Measurements from ENCODE around the gene GRHL3.
A peak's percentile ranks its signal among the peaks of the same experiment; 100 is the strongest.
"Not testable (repeated sequence)": the region's sequence is repeated elsewhere in the genome, so short reads cannot be mapped to it uniquely, and the experiment has no call there.

The GRHL3 gene

DNA sequence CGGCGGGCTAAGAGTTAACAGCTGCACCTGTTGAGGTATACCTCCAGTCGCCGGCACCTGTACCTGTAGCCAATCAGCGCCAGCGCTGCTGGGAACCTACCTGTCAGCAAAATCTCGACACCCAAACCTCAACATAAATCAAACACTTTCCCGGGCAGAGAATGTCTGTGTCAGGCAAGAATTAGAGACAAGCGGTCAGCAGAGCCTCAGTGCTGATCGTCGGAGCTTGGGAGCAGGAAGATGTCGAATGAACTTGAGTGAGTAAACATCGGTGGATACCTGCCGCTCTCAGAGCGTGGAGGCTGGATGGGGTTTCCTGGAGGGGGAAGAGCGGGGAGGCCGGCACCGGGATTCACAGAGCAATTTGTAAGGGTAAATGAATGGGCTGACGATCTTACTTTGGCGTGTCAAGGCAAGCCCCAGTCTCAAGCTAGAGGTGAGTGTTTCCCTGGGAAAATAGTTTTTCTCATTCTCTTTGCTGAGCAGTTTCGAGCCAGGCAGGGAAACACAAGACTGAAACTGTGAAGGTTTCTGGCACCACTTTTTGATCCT lies at the start of gene GRHL3:
Gene GRHL3, plus strand, starts transcription at position 46 of the 552 bp plus-strand sequence. Its CDS starts 195 bp downstream, at position 241.
- DNase-seq, result peak; percentile 36

- DNase-seq, result not testable (repeated sequence)
Observed at GRCh38 chr1:24274203-24275103, 44.7 kb upstream of the GRHL3 start.

DNA sequence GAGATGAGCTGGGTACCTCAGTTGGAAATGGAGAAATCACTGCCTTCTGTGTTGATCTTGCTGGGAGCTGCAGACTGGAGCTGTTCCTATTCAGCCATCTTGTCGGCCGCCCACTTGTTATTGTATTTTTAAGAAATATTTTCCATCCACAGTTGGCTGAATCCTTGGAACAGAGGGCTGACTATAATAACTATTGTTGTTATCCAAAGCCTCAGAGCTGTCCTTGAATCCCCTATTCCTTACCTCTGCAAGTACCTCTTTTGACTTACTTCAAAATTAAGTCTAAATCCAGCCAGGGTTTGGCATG lies 44.1 kb upstream of the GRHL3 start:
- DNase-seq, result no peak

DNA sequence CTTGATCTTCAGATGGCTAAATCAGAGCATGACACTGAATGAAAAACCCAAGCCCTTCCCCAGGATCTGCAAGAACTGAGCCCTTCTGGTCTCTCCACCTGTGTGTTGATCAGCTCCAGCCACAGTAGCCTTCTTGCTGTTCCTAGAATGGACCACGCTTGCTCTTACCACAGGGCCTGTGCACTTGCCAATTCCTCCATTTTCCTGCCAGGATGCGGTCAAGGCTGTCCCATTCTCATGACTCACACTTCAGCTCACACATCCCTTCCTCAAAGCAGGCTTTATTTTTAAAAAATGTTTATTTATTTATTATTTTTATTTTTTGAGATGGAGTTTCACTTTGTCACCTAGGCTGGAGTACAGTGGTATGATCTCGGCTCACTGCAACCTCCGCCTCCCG lies 43.6 kb upstream of the GRHL3 start:
- DNase-seq, result no peak

DNA sequence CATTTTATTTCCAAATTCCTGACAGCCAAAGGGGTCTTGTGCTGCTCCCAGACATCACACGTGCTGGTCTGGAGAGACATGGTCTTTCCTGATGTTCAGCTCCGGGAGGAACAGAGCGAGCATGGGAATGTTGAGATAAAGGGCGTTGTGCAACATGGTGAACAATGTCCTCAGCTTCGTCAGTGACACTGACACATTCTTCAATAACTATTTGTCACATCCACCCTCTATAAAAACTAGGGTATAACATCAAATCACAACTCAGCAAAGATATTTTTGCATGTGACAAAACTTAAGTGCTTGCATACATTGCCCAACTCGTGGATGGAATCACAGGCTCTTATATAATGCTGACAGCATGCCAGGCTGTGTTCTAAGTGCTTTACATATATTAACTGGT lies 42.4 kb upstream of the GRHL3 start:
- no peak for DNase-seq

DNA sequence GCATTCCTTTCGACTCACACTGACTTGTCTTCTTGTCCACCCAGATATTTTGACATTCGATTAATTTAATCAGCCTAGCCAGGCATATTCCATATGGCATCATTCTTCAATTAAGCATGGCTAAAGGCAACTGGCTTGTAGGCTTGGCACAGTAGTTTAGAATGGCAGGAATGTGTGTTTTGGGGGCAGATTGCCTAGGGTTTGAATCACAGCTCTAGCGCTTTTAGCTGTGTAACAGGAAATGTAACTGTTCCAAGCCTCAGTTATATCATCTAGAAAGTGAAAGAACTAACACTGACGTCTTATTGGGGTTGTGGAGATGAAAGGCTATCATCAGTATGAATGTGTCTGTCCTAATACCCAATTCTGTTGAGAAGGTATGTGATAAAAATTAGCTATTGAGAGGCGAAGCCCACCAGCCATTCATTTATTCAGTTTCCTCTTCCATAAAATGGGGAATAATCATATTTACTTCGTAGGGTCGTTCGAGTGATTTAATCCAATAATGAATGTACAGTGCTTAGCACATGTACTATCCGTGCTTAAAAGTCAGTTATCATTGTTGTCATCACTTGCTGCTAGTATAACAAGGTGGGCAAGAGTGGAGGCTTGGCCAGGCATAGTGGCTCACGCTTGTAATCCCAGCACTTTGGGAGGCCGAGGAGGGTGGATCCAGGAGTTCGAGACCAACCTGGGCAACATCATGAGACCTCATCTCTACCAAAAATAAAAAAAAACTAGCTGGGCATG lies 41.6 kb upstream of the GRHL3 start:
- DNase-seq, result no peak

DNA sequence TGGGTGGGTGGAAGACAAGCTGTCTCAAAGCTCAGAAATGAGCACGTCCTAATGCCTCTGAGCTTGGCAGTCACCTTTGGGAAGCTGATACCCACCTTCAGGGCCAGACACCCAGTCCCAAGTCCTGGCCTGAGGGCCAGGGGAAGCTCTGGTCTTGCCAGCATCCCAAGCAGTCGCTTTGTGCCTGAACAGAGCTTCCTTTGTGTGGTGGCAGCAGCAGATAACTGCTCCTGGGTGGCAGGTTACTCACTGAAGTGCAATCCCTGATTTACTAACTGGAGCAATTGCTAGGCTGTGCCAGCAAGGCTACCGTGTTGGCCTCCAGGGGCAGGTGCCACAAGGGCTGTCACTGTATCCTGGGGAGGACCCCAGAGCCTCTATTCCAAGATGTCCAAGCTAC lies 40.4 kb upstream of the GRHL3 start:
- DNase-seq, result no peak

- DNase-seq, result no peak
Observed at GRCh38 chr1:24279590-24280232, 39.4 kb upstream of the GRHL3 start.

- no peak for DNase-seq
Observed at GRCh38 chr1:24281591-24281990, 37.6 kb upstream of the GRHL3 start.

- no peak for DNase-seq
Observed at GRCh38 chr1:24282491-24282890, 36.7 kb upstream of the GRHL3 start.

- no peak for DNase-seq
Observed at GRCh38 chr1:24283326-24284155, 35.6 kb upstream of the GRHL3 start.

GRCh38 chr1:24284156-24284471 lies 35.0 kb upstream of the GRHL3 start:
- DNase-seq, result no peak

GRCh38 chr1:24285231-24285630 lies 33.9 kb upstream of the GRHL3 start:
- no peak for DNase-seq

DNA sequence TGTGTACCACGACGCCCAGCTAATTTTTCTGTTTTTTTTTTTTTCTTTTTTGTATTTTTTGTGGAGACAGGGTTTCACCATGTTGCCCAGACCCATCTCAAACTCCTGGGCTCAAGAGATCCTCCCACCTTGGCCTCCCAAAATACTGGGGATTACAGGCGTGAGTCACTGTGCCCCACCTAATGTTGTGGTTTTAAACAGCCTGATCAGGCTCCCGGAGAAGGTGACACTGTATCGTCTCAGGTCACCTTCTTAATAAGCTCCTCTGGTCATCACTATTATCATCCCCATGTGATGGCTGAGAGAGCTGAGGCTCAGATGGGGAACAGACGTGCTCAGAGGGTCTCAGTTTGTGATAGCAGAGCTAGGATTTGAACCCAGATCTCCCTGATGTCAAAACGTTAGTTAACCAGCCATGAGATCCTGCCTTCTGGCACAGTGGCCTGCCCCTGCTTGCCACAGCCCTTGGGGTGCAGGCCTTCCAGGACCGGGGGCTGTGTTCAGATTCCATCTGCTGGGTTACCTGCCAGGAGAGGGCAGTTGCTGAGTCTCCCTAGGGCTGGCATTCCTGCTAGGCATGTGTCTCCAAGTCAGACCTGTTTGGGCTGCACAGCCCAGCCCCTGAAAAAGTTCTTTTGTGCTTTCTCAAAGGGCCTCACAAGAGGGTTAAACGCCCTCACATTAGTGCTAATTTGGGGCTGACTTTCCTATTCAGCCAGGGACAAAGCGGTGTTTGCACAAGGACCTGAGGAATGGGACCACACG lies 32.7 kb upstream of the GRHL3 start:
- no peak for DNase-seq

DNA sequence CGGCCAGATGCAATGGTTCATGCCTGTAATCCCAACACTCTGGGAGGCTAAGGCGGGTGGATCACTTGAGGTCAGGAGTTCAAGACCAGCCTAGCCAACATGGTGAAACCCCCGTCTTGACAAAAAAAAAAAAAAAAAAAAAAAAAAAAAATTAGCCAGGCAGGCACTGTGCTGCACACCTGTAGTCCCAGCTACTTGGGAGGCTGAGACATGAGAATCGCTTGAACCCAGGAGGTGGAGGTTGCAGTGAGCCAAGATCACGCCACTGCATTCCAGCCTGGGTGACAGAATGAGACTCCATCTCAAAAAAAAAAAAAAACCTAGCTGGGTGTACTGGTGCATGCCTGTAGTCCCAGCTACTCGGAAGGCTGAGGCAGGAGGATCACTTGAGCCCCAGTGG lies 31.4 kb upstream of the GRHL3 start:
- DNase-seq, result not testable (repeated sequence)

GRCh38 chr1:24288479-24288878 lies 30.7 kb upstream of the GRHL3 start:
- no peak for DNase-seq

GRCh38 chr1:24289937-24290595 lies 29.1 kb upstream of the GRHL3 start:
- DNase-seq, result no peak

DNA sequence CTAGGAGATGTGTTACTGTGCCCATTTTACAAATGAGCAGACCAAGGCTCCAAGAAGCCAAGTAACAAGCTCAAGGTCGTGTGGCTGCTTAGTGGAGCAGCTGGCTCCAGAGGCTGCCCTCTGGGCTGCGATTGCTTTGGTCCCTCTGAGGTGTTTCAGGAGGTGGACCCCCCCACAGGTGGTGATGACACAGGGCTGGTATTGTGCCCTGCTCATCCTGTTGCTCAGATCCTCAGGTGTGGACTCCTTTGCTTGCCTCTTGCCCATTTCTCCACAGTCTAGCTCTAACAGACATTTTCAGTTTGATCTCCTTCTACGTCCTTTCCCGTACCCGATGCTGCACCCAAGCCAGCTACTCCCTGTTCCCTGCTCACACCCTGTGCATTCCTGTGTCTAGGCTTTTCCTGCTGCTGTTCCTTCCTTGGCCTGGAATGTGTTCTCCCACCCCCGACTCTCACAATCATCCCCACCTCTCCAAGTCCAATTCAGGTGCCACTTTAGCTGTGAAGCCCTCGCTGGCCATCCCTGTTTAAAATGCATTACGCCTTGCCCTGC lies 28.1 kb upstream of the GRHL3 start:
- no peak for DNase-seq

GRCh38 chr1:24292103-24292502 lies 27.1 kb upstream of the GRHL3 start:
- DNase-seq, result no peak

- DNase-seq, result no peak
Observed at GRCh38 chr1:24292887-24293286, 26.3 kb upstream of the GRHL3 start.

All from CD4-positive, alpha-beta T cell treated with Interleukin-17A for 4 hours (primary cell).